IPS-20b (cell line): ENCODE results near the gene UNC79.

Experiments used
- H3K27ac ChIP-seq: one replicate; pipeline ENCODE4 v1.5.1; 2013; ENCODE audit warnings: low read length
- H3K27me3 ChIP-seq: 2 replicates; pipeline ENCODE4 v1.6.1; 2013; ENCODE audit warnings: mild to moderate bottlenecking, low read length, inconsistent platforms; ENCODE audit not compliant: insufficient read depth
- H3K36me3 ChIP-seq: 2 replicates; pipeline ENCODE4 v1.6.1; 2013; ENCODE audit warnings: low read depth, mild to moderate bottlenecking, inconsistent platforms, low read length, moderate library complexity; ENCODE audit not compliant: insufficient read depth
- H3K4me1 ChIP-seq: 2 replicates; pipeline ENCODE4 v1.6.1; 2013; ENCODE audit warnings: mild to moderate bottlenecking, control low read depth, inconsistent platforms, low read length, moderate library complexity; ENCODE audit not compliant: insufficient read depth
- H3K4me3 ChIP-seq: 2 replicates; pipeline ENCODE4 v1.5.1; 2013; ENCODE audit warnings: mild to moderate bottlenecking, low read length, inconsistent platforms
- H3K9ac ChIP-seq: 2 replicates; pipeline ENCODE4 v1.6.1; 2013; ENCODE audit warnings: low read depth, mild to moderate bottlenecking, inconsistent platforms, low read length, moderate library complexity
- H3K9me3 ChIP-seq: 2 replicates; pipeline ENCODE4 v1.6.1; 2013; ENCODE audit warnings: mild to moderate bottlenecking, low read depth, low read length, inconsistent platforms; ENCODE audit not compliant: insufficient read depth

Gene UNC79

DNA sequence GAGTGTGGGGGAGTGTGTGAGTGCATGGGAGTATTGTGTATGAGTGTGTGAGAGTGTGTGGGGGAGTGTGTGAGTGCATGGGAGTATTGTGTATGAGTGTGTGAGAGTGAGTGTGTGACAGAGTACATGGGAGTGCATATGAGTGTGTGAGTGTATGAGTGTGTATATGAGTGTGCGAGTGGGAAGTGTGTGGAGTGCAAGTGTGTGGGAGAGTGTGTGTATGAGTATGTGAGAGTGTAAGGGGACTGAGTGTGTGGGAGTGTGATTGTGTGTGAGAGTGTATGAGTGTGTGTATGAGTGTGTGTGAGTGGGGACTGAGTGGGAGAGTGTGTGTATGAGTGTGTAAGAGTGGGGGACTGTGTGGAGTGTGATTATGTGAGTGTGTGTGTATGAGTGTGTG lies 316.8 kb downstream of the UNC79 start:
- H3K27ac ChIP-seq = no peak overlapping the region
- H3K27me3 ChIP-seq = no peaks in the 10 kb centered on the region

DNA sequence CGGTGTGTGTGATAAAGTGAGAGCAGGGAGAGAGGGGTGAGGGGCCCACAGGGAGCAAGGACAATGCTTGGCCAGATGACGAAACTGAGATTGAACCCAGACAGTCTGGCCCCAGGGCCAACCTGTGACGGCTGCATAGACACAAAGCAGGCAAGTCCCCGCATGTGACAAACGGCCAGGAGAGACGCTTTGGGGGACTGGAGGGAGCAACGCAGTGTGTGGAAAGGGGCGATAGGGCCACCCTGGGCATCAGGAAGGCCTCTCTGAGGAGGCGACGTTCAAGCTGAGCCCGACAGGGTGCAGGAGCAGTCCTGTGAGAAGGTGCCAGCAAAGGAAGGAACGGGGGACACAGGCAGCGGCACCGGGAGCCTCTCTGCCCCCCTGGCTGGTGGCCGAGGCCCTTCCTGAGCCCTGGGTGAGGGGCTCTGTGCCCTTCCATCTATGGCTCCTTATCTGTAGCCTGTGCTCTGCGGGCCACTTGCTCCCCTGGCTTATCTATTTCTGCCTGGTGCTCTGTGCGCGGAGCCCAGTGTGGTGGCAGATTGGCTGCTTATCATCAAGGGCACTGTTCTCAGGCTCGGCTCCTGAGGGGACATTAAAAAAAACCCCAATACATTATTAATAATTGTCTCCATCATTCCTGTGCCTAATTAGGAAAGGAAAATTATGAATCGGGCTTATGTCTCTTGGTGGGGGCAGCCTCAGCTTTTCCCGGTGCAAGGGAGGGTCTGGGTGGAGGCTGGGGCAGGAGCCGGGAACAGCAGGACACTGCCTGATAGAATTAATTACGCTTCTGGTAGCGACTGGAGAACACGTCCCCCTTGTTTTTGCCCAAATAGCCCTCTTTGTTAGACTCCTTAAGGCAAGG lies 317.7 kb downstream of the UNC79 start:
- Histone ChIP-seq H3K4me1 (no peaks in the 10 kb centered on the region), H3K27me3 (no peaks in the 10 kb centered on the region), H3K36me3 (no peaks in the 10 kb centered on the region), H3K9ac (no peak overlapping the region), H3K4me3 (no peak overlapping the region), H3K27ac (no peak overlapping the region), H3K9me3 (no peaks in the 10 kb centered on the region)

More for the DNA sequence above, 316.8 kb downstream of the UNC79 start:
- Histone ChIP-seq H3K4me1 (no peaks in the 10 kb centered on the region), H3K4me3 (no peak overlapping the region), H3K36me3 (no peaks in the 10 kb centered on the region), H3K9ac (no peak overlapping the region), H3K9me3 (no peaks in the 10 kb centered on the region)

GRCh38 chr14:93749076-93749420 lies 318.3 kb downstream of the UNC79 start:
- H3K27ac ChIP-seq = no peak overlapping the region
- no peak overlapping the region for H3K9ac ChIP-seq
- no peaks in the 10 kb centered on the region for H3K36me3 ChIP-seq
- no peaks in the 10 kb centered on the region for H3K9me3 ChIP-seq
- H3K4me1 ChIP-seq = no peaks in the 10 kb centered on the region
- H3K4me3 ChIP-seq = no peak overlapping the region
- no peaks in the 10 kb centered on the region for H3K27me3 ChIP-seq

- Histone ChIP-seq H3K27me3 (no peaks in the 10 kb centered on the region), H3K9me3 (no peaks in the 10 kb centered on the region), H3K27ac (no peak overlapping the region), H3K4me1 (no peaks in the 10 kb centered on the region), H3K36me3 (no peaks in the 10 kb centered on the region), H3K9ac (no peak overlapping the region), H3K4me3 (no peak overlapping the region)
Observed at GRCh38 chr14:93751946-93752655, 321.4 kb downstream of the UNC79 start.

DNA sequence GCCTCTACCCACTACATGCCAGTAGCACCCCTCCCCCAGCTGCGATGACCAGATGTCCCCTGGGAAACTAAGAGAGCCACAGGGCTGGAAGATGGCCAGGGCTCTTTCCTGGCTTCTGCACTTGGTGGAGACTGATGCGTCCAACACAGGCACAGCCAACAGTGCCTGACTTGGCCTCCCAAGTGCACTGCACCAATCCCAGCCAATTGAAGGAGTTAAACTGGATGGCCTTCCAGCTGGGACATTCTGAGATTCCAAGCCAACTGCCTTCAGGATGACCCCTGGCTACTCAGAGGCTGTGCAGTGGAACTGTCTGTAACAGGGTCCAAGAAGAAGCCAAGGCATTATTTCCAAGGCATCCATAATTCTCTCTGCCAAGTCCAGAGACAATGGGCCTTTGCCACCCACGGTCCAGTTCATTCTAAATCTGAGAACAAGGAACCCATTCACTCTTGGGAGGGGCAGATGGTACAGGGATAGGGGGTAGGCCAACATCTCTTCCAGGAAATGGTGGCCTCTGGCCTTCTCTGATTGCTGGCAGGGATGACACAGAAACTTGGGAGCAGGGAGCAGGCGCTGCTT lies 322.3 kb downstream of the UNC79 start:
- Histone ChIP-seq H3K27ac (no peak overlapping the region), H3K9ac (no peak overlapping the region), H3K9me3 (no peaks in the 10 kb centered on the region), H3K4me3 (no peak overlapping the region), H3K36me3 (no peaks in the 10 kb centered on the region), H3K27me3 (no peaks in the 10 kb centered on the region), H3K4me1 (no peaks in the 10 kb centered on the region)

DNA sequence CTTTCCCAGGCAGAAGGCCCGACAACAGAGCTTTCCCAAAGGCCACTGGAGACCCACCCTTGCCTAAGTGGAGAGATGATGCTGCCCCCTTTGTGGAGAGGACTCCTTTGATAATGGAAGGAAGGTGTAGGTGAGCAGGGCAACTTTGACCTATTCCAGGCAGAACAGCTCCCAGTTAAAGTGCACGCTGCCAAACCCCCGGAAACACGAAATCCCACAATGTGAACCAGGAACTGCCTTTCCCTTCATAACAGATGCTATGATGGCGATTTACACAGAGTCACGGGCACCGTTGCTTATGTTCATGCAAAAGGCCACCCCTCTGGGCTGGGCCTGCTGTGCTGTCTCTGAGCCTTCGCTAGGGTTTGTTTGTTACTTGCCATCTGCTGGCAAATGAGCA lies 322.9 kb downstream of the UNC79 start:
- H3K36me3 ChIP-seq = no peaks in the 10 kb centered on the region
- H3K27me3 ChIP-seq = no peaks in the 10 kb centered on the region
- H3K4me1 ChIP-seq = no peaks in the 10 kb centered on the region
- no peak overlapping the region for H3K9ac ChIP-seq
- no peak overlapping the region for H3K27ac ChIP-seq
- H3K4me3 ChIP-seq = no peak overlapping the region
- no peaks in the 10 kb centered on the region for H3K9me3 ChIP-seq

DNA sequence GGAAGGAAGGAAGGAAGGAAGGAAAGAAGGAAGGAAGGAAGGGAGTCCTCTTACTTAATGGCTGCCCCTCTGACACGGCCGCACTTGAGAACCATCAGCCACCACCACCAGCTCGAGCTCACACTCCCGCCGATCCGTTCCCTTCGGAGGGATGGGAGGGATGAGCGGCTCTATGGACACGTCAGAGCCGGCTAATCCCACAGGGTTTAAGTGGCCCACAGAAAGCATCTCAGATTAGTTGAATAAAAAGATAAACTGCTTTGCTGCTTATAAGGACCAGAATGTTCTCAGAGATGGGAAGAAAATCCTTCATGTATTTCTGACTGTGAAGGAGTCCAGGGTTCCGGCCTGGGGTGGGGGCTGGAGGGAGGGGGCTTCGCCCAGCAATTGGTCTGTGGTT lies 326.5 kb downstream of the UNC79 start:
- H3K4me3 ChIP-seq = no peak overlapping the region
- no peak overlapping the region for H3K27ac ChIP-seq
- H3K9me3 ChIP-seq = no peaks in the 10 kb centered on the region
- no peak overlapping the region for H3K9ac ChIP-seq
- no peaks in the 10 kb centered on the region for H3K4me1 ChIP-seq
- H3K27me3 ChIP-seq = no peaks in the 10 kb centered on the region
- H3K36me3 ChIP-seq = no peaks in the 10 kb centered on the region
